Sigmoid colon (tissue), 3 donors: ENCODE results near the gene CLTCL1.

Source experiments
- POLR2A ChIP-seq, 2 donors: fragments of 450-650 bp; IDR thresholded peaks; one replicate each; pipeline ENCODE4 v1.6.1; 2016; ENCODE audit warnings: antibody characterized with exemption in 2 of 2, mild to moderate bottlenecking in 2 of 2, moderate library complexity in 2 of 2
- TF ChIP-seq, protein P1 (sequence below), 4 experiments: fragments of 450-650 bp in 3 of 4; fragments of 200-600 bp in 1 of 4; IDR thresholded peaks; one replicate each; pipeline ENCODE4 v1.5.1; 2016 to 2019; ENCODE audit warnings: antibody characterized with exemption in 4 of 4, mild to moderate bottlenecking in 3 of 4, moderate library complexity in 2 of 4

DNA sequence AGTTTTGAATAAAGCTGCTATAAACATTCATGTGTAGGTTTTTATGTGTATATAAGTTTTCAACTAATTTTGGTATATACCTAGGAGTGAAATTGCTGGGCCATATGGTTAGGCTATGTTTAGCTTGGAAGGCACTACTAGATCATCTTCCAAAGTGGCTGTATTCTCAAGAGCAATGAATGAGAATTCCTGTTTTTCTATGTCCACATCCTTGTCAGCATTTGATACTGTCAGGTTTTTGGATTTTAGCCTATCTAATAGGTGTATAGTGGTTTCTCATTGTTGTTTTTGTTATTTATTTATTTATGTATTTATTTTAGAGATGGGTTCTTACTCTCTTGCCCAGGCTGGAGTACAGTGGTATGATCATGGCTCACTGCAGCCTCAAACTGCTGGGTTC, 26.3 kb upstream of the CLTCL1 start:
- TF ChIP-seq, protein P1, sequence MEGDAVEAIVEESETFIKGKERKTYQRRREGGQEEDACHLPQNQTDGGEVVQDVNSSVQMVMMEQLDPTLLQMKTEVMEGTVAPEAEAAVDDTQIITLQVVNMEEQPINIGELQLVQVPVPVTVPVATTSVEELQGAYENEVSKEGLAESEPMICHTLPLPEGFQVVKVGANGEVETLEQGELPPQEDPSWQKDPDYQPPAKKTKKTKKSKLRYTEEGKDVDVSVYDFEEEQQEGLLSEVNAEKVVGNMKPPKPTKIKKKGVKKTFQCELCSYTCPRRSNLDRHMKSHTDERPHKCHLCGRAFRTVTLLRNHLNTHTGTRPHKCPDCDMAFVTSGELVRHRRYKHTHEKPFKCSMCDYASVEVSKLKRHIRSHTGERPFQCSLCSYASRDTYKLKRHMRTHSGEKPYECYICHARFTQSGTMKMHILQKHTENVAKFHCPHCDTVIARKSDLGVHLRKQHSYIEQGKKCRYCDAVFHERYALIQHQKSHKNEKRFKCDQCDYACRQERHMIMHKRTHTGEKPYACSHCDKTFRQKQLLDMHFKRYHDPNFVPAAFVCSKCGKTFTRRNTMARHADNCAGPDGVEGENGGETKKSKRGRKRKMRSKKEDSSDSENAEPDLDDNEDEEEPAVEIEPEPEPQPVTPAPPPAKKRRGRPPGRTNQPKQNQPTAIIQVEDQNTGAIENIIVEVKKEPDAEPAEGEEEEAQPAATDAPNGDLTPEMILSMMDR (IDR thresholded peaks at IDR 0.05): no peak
- no peak for TF ChIP-seq POLR2A (IDR thresholded peaks at IDR 0.05)
